Karpas-422 (cell line): Measurements from ENCODE around the gene ZNF112. TPM values are rescaled to one million over a fixed set of nuclear protein-coding genes. Genes with fewer than 3 reads are reported as not detected.
"Not testable (repeated sequence)": the region's sequence is repeated elsewhere in the genome, so short reads cannot be mapped to it uniquely, and the experiment has no call there.

Experiments used
- DNase-seq: peaks from one replicate; pipeline ENCODE4 v3.0.0-alpha.2; 2015
- H2AFZ ChIP-seq: fragments of 200-600 bp; sonication (generic); 2 replicates; pipeline ENCODE4 v1.6.1; 2014; ENCODE audit warnings: antibody characterized with exemption, low read length, mixed read lengths
- H3K27ac ChIP-seq: fragments of 200-600 bp; sonication (generic); 2 replicates; pipeline ENCODE4 v1.5.1; 2014; ENCODE audit warnings: mild to moderate bottlenecking, low read length, moderate library complexity
- H3K27me3 ChIP-seq: fragments of 200-600 bp; sonication (generic); 2 replicates; pipeline ENCODE4 v1.6.1; 2014; ENCODE audit warnings: low read length, mixed read lengths
- H3K36me3 ChIP-seq: fragments of 200-600 bp; sonication (generic); 2 replicates; pipeline ENCODE4 v1.6.1; 2014; ENCODE audit warnings: low read length, mixed read lengths; ENCODE audit not compliant: insufficient read depth
- H3K4me1 ChIP-seq: fragments of 200-600 bp; sonication (generic); 2 replicates; pipeline ENCODE4 v1.6.1; 2014; ENCODE audit warnings: mild to moderate bottlenecking, low read length, mixed read lengths
- H3K4me2 ChIP-seq: fragments of 200-600 bp; sonication (generic); 2 replicates; pipeline ENCODE4 v1.6.1; 2014; ENCODE audit warnings: low read length, low read depth, mild to moderate bottlenecking; ENCODE audit not compliant: poor library complexity, severe bottlenecking
- H3K4me3 ChIP-seq: fragments of 200-600 bp; sonication (generic); 2 replicates; pipeline ENCODE4 v1.5.1; 2014; ENCODE audit warnings: mild to moderate bottlenecking, antibody characterized with exemption, low read length, mixed read lengths
- H3K79me2 ChIP-seq: fragments of 200-600 bp; sonication (generic); 2 replicates; pipeline ENCODE4 v1.6.1; 2014; ENCODE audit warnings: mild to moderate bottlenecking, low read length, mixed read lengths
- H3K9ac ChIP-seq: fragments of 200-600 bp; sonication (generic); 2 replicates; pipeline ENCODE4 v1.6.0; 2014; ENCODE audit warnings: low read length
- H3K9me2 ChIP-seq: fragments of 200-600 bp; sonication (generic), shearing (Covaris generic); replicated peaks from 2 replicates; pipeline ENCODE4 v1.6.0; 2014; ENCODE audit warnings: mild to moderate bottlenecking, low read length, moderate library complexity; ENCODE audit not compliant: insufficient read depth
- H3K9me3 ChIP-seq: fragments of 300-700, 200-600 bp; sonication (generic); 2 replicates; pipeline ENCODE4 v1.6.1; 2014; ENCODE audit warnings: low read length, mixed read lengths
- H4K20me1 ChIP-seq: fragments of 200-600 bp; sonication (generic); 2 replicates; pipeline ENCODE4 v1.6.1; 2014; ENCODE audit warnings: mild to moderate bottlenecking, antibody characterized with exemption, low read length, low read depth; ENCODE audit not compliant: insufficient read depth
- total RNA-seq: library from RNA; depleted of rRNA; stranded (reverse); fragments of >200 nt; shearing (Covaris generic); gene quantifications from 2 replicates; pipeline ENCODE4 v1.2.3, GENCODE V29; 2014; ENCODE audit warnings: low replicate concordance; rRNA removed

Gene ZNF112
- total RNA-seq: not detected in 2 replicates

DNA sequence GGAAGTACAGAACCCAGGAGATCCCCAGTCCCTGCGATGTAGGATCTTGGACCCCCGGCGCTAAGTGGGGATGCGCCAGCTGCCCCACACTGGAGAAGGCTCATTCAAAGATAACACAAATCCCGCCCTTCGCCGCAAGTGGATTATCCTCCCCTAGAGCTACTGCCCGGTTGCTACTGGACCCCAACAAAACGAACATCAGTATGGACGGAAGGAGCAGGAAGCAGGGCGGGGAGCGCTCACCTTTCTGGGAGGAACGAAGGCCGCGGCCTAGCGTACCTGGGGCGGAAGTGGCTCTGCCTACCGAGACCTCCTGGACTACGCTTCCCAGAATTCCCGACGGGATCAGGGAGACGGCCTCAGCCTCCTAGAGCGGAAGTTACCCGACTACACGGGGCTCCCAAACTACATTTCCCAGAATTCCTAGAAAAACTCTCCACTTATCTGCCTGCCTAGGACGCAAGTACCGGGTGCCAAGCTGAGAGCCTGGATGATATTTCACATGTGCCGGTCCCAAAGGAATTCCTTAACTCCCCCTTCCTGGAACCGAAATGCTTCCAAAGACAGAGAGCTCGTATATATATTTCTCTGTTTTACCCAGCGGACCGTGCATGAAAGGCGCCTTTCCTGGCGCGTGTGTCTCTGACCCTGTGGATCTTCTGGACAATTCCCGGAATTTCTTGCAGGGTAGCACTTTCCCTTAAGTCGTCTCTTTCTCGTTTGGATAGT is at the start of gene ZNF112:
ZNF112 (minus strand) TSS at position 298 of the 729 bp plus-strand sequence. CDS start 16,141 bp downstream, outside the sequence.
- H3K9ac ChIP-seq: no peak within 1 kb of the TSS
- H3K4me3 ChIP-seq: no peak within 1 kb of the TSS
- no peaks in the 10 kb centered on the region for H3K27me3 ChIP-seq
- no peaks in the 10 kb centered on the region for H3K9me2 ChIP-seq
- H3K36me3 ChIP-seq: no peaks in the 10 kb centered on the region
- no peak within 1 kb of the TSS for H3K27ac ChIP-seq
- H2AFZ ChIP-seq: no peak within 1 kb of the TSS
- DNase-seq: no peak
- H3K79me2 ChIP-seq: no peaks in the 10 kb centered on the region
- no peaks in the 10 kb centered on the region for H3K4me1 ChIP-seq
- no peak within 1 kb of the TSS for H3K4me2 ChIP-seq
- H4K20me1 ChIP-seq: no peaks in the 10 kb centered on the region
- H3K9me3 ChIP-seq: no peaks in the 10 kb centered on the region

GRCh38 chr19:44401139-44402115 is 44.9 kb upstream of the ZNF112 start, which contains the start of gene ZNF285:
Gene ZNF285 (minus strand): TSS chr19:44401608. CDS start chr19:44397213, 4,395 bp downstream.
- no peak for DNase-seq
- no peaks in the 10 kb centered on the region for H3K9me2 ChIP-seq
- no peaks in the 10 kb centered on the region for H4K20me1 ChIP-seq
- H3K27me3 ChIP-seq: no peaks in the 10 kb centered on the region
- no peaks in the 10 kb centered on the region for H3K36me3 ChIP-seq
- no peak within 1 kb of the TSS for H3K4me3 ChIP-seq
- H3K9me3 ChIP-seq: no peaks in the 10 kb centered on the region
- H2AFZ ChIP-seq: no peak within 1 kb of the TSS
- H3K4me2 ChIP-seq: no peak within 1 kb of the TSS
- H3K4me1 ChIP-seq: no peaks in the 10 kb centered on the region
- H3K79me2 ChIP-seq: no peaks in the 10 kb centered on the region
- no peak within 1 kb of the TSS for H3K27ac ChIP-seq
- no peak within 1 kb of the TSS for H3K9ac ChIP-seq

DNA sequence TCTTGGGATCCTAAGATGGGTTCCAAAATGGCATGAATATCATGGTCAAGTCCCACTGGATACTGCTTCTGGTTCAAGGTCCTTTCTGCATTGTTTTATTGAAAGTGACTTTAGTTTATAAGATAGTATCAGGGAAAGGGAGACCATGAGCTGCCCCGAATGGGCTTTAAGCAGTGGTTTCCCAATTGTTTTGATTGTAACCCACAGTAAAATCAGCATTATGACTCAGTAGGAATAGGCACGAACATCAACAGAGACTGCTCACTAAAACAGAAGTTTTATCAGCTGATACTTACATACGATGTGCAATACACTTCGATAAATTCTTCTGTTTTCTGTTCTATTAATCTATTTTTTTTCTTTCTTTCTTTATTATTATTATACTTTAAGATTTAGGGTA is 32.8 kb upstream of the ZNF112 start:
- not testable (repeated sequence) for H3K9ac ChIP-seq, H3K27me3 ChIP-seq, H4K20me1 ChIP-seq

GRCh38 chr19:44374789-44375188 is 18.3 kb upstream of the ZNF112 start:
- H3K9me3 ChIP-seq: peaks cover 10% of the 10 kb centered on the region; the same call in 1 of the 2 replicates

More for the DNA sequence above, 32.8 kb upstream of the ZNF112 start:
- not testable (repeated sequence) for H3K9me2 ChIP-seq, H3K79me2 ChIP-seq, H3K27ac ChIP-seq, H3K4me1 ChIP-seq, H2AFZ ChIP-seq, H3K4me2 ChIP-seq, H3K9me3 ChIP-seq, H3K4me3 ChIP-seq, DNase-seq, H3K36me3 ChIP-seq

DNA sequence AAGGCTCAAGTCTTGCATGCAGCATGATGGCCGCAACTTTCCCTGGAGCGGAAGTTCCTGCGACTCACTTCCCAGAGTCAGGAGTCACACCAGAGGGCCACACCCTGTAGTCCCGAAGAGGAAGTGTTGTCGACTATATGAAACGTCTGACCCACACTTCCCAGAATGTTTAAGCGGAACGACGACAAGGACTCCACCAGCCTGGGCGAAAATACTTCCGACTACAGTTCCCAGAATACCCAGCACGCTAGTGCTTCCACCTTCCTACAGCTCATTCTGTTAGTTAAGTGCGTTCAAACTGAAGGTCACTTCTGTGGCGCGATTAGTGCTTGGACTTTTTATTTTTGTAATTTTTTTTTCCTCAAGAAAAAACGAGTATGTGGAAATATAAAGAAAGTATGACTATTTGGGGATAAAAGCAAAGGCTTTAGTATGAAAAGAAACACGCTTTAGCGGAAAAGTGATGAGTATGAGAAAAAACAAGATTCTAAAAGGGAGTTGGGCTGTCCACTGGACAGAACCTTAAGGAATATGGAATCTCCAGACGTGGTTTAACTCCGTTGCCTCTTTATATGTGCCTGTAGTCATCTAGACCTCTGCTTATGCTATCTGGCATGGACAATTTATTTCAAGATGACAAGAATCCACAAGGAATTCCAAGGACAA is 15.5 kb upstream of the ZNF112 start:
- Histone ChIP-seq H3K4me1 (no peaks in the 10 kb centered on the region), H3K4me2 (no peak overlapping the region), H3K4me3 (no peak overlapping the region), H3K9me3 (peaks cover 8% of the 10 kb centered on the region; the same call in 1 of the 2 replicates), H3K27me3 (no peaks in the 10 kb centered on the region), H4K20me1 (no peaks in the 10 kb centered on the region), H3K9ac (no peak overlapping the region), H2AFZ (no peak overlapping the region), H3K79me2 (no peaks in the 10 kb centered on the region), H3K36me3 (no peaks in the 10 kb centered on the region), H3K27ac (no peak overlapping the region), H3K9me2 (no peaks in the 10 kb centered on the region)
- DNase-seq: no peak

More at GRCh38 chr19:44374789-44375188, 18.3 kb upstream of the ZNF112 start:
- H3K9me2 ChIP-seq: no peaks in the 10 kb centered on the region
- no peak for DNase-seq
- H3K27me3 ChIP-seq: no peaks in the 10 kb centered on the region
- H3K27ac ChIP-seq: no peak overlapping the region
- H3K36me3 ChIP-seq: no peaks in the 10 kb centered on the region
- H3K79me2 ChIP-seq: no peaks in the 10 kb centered on the region
- no peaks in the 10 kb centered on the region for H4K20me1 ChIP-seq
- H3K4me1 ChIP-seq: no peaks in the 10 kb centered on the region
- no peak overlapping the region for H3K4me3 ChIP-seq
- no peak overlapping the region for H3K9ac ChIP-seq
- H2AFZ ChIP-seq: no peak overlapping the region
- H3K4me2 ChIP-seq: no peak overlapping the region

GRCh38 chr19:44367024-44367423 is 10.5 kb upstream of the ZNF112 start:
- no peaks in the 10 kb centered on the region for H3K4me1 ChIP-seq
- H3K36me3 ChIP-seq: no peaks in the 10 kb centered on the region
- H3K27ac ChIP-seq: no peak overlapping the region
- DNase-seq: no peak
- H3K4me2 ChIP-seq: no peak overlapping the region
- H2AFZ ChIP-seq: no peak overlapping the region
- H3K9me2 ChIP-seq: no peaks in the 10 kb centered on the region
- H3K4me3 ChIP-seq: no peak overlapping the region
- no peaks in the 10 kb centered on the region for H4K20me1 ChIP-seq
- no peaks in the 10 kb centered on the region for H3K27me3 ChIP-seq
- H3K9ac ChIP-seq: no peak overlapping the region
- H3K79me2 ChIP-seq: no peaks in the 10 kb centered on the region
- no peaks in the 10 kb centered on the region for H3K9me3 ChIP-seq

DNA sequence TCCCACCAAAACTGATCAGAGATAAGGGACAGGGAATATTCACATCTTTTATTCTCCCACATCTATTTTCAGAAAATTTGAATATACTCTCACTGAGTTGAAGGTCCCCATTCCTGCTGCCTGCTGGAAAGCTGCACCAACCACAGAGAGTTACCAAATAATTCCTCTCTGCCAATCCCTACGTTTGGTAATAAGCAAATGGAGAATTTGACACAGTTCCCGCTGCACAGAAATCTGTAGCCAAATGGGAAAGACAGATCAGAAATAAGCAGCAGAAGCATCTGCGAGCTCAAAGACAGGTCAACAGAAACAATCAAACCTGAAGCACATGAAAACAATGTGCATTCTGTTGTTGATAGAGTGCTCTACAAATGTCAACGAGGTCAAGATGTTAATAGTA is 9.9 kb downstream of the ZNF112 start:
- Histone ChIP-seq H3K9ac (no peak overlapping the region), H3K9me3 (no peaks in the 10 kb centered on the region; the same call in 1 of the 2 replicates), H3K9me2 (no peaks in the 10 kb centered on the region), H3K4me2 (no peak overlapping the region), H3K4me3 (no peak overlapping the region), H4K20me1 (no peaks in the 10 kb centered on the region), H3K79me2 (no peaks in the 10 kb centered on the region), H3K27ac (no peak overlapping the region), H2AFZ (no peak overlapping the region), H3K36me3 (no peaks in the 10 kb centered on the region), H3K4me1 (no peaks in the 10 kb centered on the region), H3K27me3 (no peaks in the 10 kb centered on the region; the same call in 1 of the 2 replicates)
- no peak for DNase-seq
